ENCODE data around the gene RBCK1. TPM values are rescaled to one million over a fixed set of nuclear protein-coding genes. Genes with fewer than 3 reads are reported as not detected.

Gene RBCK1
- total and polyA plus RNA-seq, 9 of the 15 experiments (the other 6 are each of a cell fraction or from before 2014, with no cell fraction given), result 5.9 to 59.3 (median 26.5) TPM

DNA sequence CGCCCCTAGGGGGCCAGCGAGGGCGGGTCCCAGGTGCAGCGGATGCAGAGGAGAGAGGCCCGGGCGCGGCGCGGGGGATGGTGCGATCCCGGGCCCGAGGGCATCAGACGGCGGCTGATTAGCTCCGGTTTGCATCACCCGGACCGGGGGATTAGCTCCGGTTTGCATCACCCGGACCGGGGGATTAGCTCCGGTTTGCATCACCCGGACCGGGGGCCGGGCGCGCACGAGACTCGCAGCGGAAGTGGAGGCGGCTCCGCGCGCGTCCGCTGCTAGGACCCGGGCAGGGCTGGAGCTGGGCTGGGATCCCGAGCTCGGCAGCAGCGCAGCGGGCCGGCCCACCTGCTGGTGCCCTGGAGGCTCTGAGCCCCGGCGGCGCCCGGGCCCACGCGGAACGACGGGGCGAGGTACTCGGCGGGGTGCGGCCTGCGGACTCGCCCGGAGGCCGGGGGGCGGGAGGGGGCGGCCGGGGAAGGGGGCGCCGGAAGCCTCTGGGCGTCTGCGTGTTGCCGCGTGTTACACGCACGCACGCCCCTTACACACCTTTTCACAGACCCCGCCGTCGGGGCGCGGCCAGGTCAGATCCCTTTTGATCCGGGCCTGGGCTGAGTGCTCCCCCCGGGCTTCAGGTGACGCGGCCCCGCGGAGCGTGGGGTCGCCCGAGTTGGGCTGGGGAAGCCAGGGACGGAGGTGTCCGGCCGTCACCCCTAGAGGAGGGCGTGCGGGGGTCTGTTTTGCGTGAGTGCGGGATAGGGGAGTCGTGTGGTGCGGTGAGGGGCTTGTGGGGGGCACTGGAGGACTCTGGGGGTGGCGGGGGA is 27.1 kb upstream of the RBCK1 start (continued):
- TF ChIP-seq ZNF318 (IDR thresholded peaks at IDR 0.05; ENCODE audit: borderline replicate concordance in 1 of 2, low read depth in 1 of 2) (peak in 1 of 2 experiments; percentile 74; a peak in 2 of 4 replicates), PRPF4 (IDR thresholded peaks at IDR 0.05; ENCODE audit: insufficient read depth, low read depth, low read length, poor library complexity, severe bottlenecking) (peak; percentile 84), E2F3 (CRISPR knock-in tag; IDR thresholded peaks at IDR 0.05) (0 out of 2 replicates have a peak, but pooled peaks have one; percentile 43), ZNF347 (CRISPR knock-in tag; IDR thresholded peaks at IDR 0.05; ENCODE audit: low read depth) (no peak), MTA3 (IDR thresholded peaks at IDR 0.05; ENCODE audit: borderline replicate concordance) (peak; percentile 91), PPARD (CRISPR knock-in tag; IDR thresholded peaks at IDR 0.05) (no peak), TARDBP (IDR thresholded peaks at IDR 0.05) (peak; percentile 77; the same call in 1 of the 2 replicates), HCFC1 (IDR thresholded peaks at IDR 0.05; ENCODE audit: low read depth, low read length) (no peak), NCOA2 (IDR thresholded peaks at IDR 0.05; ENCODE audit: partially characterized antibody in 2 of 2) (peak in 1 of 2 experiments; percentile 81), ZNF408 (CRISPR knock-in tag; IDR thresholded peaks at IDR 0.05; ENCODE audit: low read depth) (no peak), ZNF239 (CRISPR knock-in tag; IDR thresholded peaks at IDR 0.05) (peak; percentile 29; the same call in 1 of the 2 replicates), RFX1 (IDR thresholded peaks at IDR 0.05) (no peak), IFI16 (CRISPR knock-in tag; IDR thresholded peaks at IDR 0.05) (no peak)
- TF ChIP-seq, protein P1, sequence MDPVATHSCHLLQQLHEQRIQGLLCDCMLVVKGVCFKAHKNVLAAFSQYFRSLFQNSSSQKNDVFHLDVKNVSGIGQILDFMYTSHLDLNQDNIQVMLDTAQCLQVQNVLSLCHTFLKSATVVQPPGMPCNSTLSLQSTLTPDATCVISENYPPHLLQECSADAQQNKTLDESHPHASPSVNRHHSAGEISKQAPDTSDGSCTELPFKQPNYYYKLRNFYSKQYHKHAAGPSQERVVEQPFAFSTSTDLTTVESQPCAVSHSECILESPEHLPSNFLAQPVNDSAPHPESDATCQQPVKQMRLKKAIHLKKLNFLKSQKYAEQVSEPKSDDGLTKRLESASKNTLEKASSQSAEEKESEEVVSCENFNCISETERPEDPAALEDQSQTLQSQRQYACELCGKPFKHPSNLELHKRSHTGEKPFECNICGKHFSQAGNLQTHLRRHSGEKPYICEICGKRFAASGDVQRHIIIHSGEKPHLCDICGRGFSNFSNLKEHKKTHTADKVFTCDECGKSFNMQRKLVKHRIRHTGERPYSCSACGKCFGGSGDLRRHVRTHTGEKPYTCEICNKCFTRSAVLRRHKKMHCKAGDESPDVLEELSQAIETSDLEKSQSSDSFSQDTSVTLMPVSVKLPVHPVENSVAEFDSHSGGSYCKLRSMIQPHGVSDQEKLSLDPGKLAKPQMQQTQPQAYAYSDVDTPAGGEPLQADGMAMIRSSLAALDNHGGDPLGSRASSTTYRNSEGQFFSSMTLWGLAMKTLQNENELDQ (CRISPR knock-in tag; IDR thresholded peaks at IDR 0.05; ENCODE audit: borderline replicate concordance), result no peak
- TF ChIP-seq, protein P2, sequence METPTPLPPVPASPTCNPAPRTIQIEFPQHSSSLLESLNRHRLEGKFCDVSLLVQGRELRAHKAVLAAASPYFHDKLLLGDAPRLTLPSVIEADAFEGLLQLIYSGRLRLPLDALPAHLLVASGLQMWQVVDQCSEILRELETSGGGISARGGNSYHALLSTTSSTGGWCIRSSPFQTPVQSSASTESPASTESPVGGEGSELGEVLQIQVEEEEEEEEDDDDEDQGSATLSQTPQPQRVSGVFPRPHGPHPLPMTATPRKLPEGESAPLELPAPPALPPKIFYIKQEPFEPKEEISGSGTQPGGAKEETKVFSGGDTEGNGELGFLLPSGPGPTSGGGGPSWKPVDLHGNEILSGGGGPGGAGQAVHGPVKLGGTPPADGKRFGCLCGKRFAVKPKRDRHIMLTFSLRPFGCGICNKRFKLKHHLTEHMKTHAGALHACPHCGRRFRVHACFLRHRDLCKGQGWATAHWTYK (CRISPR knock-in tag; IDR thresholded peaks at IDR 0.05), result peak; percentile 77
